ENCODE data around the gene ADCY7.

ADCY7 gene

GRCh38 chr16:50303605-50304466 is 37.5 kb downstream of the ADCY7 start:
- H3K4me3 ChIP-seq (ENCODE audit: low read depth, low read length), result no peak overlapping the region
- no peak for TF ChIP-seq CTCF (IDR thresholded peaks at IDR 0.05; ENCODE audit: borderline replicate concordance, insufficient read depth, low read depth, low read length)

GRCh38 chr16:50304467-50305440 is 38.4 kb downstream of the ADCY7 start:
- TF ChIP-seq CTCF (IDR thresholded peaks at IDR 0.05; ENCODE audit: borderline replicate concordance, insufficient read depth, low read depth, low read length), result no peak
- no peak overlapping the region for H3K4me3 ChIP-seq (ENCODE audit: low read depth, low read length)

GRCh38 chr16:50305441-50306061 is 39.2 kb downstream of the ADCY7 start:
- TF ChIP-seq CTCF (IDR thresholded peaks at IDR 0.05; ENCODE audit: borderline replicate concordance, insufficient read depth, low read depth, low read length), result no peak
- H3K4me3 ChIP-seq (ENCODE audit: low read depth, low read length), result no peak overlapping the region

- no peak for TF ChIP-seq CTCF (IDR thresholded peaks at IDR 0.05; ENCODE audit: borderline replicate concordance, insufficient read depth, low read depth, low read length)
- no peak overlapping the region for H3K4me3 ChIP-seq (ENCODE audit: low read depth, low read length)
These were observed 39.9 kb downstream of the ADCY7 start for GRCh38 chr16:50306287-50306686.

- TF ChIP-seq CTCF (IDR thresholded peaks at IDR 0.05; ENCODE audit: borderline replicate concordance, insufficient read depth, low read depth, low read length), result no peak
- no peak overlapping the region for H3K4me3 ChIP-seq (ENCODE audit: low read depth, low read length)
These were observed 42.0 kb downstream of the ADCY7 start for GRCh38 chr16:50308237-50308965.

- no peak overlapping the region for H3K4me3 ChIP-seq (ENCODE audit: low read depth, low read length)
- no peak for TF ChIP-seq CTCF (IDR thresholded peaks at IDR 0.05; ENCODE audit: borderline replicate concordance, insufficient read depth, low read depth, low read length)
These were observed 42.8 kb downstream of the ADCY7 start for GRCh38 chr16:50309156-50309526.

Data from GM12875 (cell line).